Nephron (organoid): Measurements from ENCODE around the gene IFI27L1.

Experiments
- H3K27ac Mint-ChIP-seq, 3 experiments: 2 replicates each; pipeline ENCODE4 v1.8.0; 2020; ENCODE audit warnings: mixed read lengths in 3 of 3, mild to moderate bottlenecking in 2 of 3, moderate library complexity in 1 of 3
- H3K27me3 Mint-ChIP-seq: 2 replicates; pipeline ENCODE4 v1.8.0; 2021; ENCODE audit warnings: low read depth, mild to moderate bottlenecking, moderate library complexity, mixed read lengths
- H3K36me3 Mint-ChIP-seq: 2 replicates; pipeline ENCODE4 v1.8.0; 2020; ENCODE audit warnings: low read depth, mixed read lengths
- H3K4me1 Mint-ChIP-seq: 2 replicates; pipeline ENCODE4 v1.8.0; 2020; ENCODE audit warnings: mixed read lengths
- H3K4me3 Mint-ChIP-seq, 3 experiments: 2 replicates each; pipeline ENCODE4 v1.8.0; 2020; ENCODE audit warnings: mild to moderate bottlenecking in 3 of 3, mixed read lengths in 3 of 3, moderate library complexity in 2 of 3
- H3K9me3 Mint-ChIP-seq: 2 replicates; pipeline ENCODE4 v1.8.0; 2020; ENCODE audit warnings: mixed read lengths
- TF ChIP-seq, protein P1 (sequence below), 3 experiments: fragments of 200-600 bp; sonication (generic); IDR thresholded peaks; one replicate each; pipeline ENCODE4 v1.5.0; 2021; ENCODE audit warnings: antibody characterized with exemption in 3 of 3; ENCODE audit not compliant: unreplicated experiment in 3 of 3

Gene IFI27L1

DNA sequence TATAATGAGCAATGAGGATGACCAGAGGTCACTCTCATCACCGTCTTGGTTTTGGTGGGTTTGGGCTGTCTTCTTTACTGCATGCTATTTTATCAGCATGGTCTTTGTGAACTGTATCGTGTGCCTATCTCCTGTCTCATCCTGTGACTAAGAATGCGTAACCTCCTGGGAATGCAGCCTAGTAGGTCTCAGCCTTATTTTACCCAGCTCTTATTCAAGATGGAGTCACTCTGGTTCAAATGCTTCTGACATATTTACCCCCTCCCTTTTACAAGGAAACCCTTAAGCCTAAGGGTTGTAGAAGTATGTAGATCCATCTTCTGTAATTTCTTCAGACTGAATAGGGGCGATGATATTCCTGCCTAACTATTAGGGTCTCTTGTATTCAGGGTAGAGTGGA, 8.4 kb downstream of the IFI27L1 start:
- Mint-ChIP-seq H3K27ac (no peak overlapping the region), H3K4me3 (no peak overlapping the region), H3K36me3 (peaks cover 14% of the 10 kb centered on the region)

DNA sequence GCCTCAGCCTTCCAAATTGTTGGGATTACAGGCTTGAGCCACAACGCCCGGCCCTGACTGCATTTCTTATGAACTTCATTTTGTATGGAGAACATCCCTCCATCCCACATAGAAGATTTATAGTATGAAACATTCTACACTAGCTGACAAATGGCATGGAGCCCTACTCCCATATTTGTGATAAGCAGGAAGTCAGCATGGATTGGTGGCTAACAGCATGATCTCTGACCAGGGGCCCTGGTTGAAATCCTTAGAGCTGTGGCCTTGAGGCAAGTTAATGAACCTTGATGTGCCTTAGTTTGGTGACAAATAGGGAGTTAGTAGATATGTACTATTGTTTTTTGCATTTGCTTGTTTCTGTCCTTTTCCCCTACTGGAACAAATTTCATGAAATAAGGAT, 12.3 kb downstream of the IFI27L1 start:
- no peaks in the 10 kb centered on the region for H3K9me3 Mint-ChIP-seq
- H3K27ac Mint-ChIP-seq = no peak overlapping the region
- H3K36me3 Mint-ChIP-seq = peaks cover 9% of the 10 kb centered on the region
- TF ChIP-seq, protein P1, sequence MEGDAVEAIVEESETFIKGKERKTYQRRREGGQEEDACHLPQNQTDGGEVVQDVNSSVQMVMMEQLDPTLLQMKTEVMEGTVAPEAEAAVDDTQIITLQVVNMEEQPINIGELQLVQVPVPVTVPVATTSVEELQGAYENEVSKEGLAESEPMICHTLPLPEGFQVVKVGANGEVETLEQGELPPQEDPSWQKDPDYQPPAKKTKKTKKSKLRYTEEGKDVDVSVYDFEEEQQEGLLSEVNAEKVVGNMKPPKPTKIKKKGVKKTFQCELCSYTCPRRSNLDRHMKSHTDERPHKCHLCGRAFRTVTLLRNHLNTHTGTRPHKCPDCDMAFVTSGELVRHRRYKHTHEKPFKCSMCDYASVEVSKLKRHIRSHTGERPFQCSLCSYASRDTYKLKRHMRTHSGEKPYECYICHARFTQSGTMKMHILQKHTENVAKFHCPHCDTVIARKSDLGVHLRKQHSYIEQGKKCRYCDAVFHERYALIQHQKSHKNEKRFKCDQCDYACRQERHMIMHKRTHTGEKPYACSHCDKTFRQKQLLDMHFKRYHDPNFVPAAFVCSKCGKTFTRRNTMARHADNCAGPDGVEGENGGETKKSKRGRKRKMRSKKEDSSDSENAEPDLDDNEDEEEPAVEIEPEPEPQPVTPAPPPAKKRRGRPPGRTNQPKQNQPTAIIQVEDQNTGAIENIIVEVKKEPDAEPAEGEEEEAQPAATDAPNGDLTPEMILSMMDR (IDR thresholded peaks at IDR 0.05; ENCODE audit: unreplicated experiment in 3 of 3) = no peak
- no peaks in the 10 kb centered on the region for H3K27me3 Mint-ChIP-seq
- no peak overlapping the region for H3K4me3 Mint-ChIP-seq
- H3K4me1 Mint-ChIP-seq = no peaks in the 10 kb centered on the region

More for the DNA sequence above, 8.4 kb downstream of the IFI27L1 start:
- Mint-ChIP-seq H3K4me1 (no peaks in the 10 kb centered on the region), H3K9me3 (no peaks in the 10 kb centered on the region), H3K27me3 (no peaks in the 10 kb centered on the region)
- TF ChIP-seq, protein P1 (IDR thresholded peaks at IDR 0.05; ENCODE audit: unreplicated experiment in 3 of 3) = no peak

DNA sequence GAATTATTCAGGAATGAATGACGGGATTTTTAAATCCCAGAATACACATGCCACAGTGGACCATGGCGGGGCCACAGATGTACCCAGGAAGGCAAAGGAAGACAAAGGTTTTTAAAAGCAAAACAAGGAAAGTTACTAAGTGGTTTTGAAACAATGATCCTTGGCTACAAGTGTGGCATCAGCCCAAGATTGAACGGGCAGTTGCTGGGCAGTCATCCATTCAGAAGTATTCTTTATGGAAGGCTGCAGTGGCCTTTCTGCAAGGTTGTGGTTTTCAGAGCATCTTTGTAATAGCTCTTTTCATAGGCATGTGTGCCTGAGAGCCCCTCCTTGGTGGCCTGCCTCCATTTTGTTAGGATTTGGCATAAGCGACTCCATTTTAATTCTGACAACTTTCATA, 16.0 kb downstream of the IFI27L1 start:
- Mint-ChIP-seq H3K27me3 (no peaks in the 10 kb centered on the region), H3K27ac (no peak overlapping the region), H3K9me3 (no peaks in the 10 kb centered on the region), H3K4me1 (no peaks in the 10 kb centered on the region), H3K36me3 (peaks cover 23% of the 10 kb centered on the region), H3K4me3 (no peak overlapping the region)
- TF ChIP-seq, protein P1 (IDR thresholded peaks at IDR 0.05; ENCODE audit: unreplicated experiment in 3 of 3) = no peak

DNA sequence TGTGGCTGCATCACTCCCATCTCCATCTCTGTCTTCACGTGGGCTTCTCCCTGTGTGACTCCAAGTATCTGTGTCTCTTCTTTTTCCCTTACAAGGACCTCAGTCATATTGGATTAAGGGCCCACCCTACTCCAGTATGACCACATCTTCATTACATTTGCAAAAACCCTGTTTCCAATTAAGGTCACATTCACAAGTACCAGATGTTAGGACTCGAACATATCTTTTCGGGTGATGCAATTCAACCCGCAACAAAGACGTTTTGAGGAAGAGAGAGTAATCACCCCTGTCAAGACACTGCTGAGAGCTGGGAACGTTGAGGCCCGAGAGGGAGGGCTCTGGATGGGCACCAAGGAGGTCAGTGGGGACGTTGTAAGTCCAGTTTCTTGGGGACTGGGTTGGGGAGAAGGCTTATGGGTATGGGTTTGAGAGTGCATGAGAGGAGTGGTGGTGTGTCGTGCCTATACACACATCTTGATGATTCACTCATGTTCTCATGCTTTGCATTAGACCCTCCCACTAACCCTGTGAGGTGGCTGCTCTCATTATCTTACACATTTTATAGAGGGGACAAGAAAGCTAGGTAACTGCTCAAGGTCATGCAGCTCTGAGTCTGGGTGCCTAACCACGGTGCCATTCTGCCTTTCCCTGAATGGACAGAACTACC, 17.3 kb downstream of the IFI27L1 start:
- H3K9me3 Mint-ChIP-seq = no peaks in the 10 kb centered on the region
- no peak overlapping the region for H3K4me3 Mint-ChIP-seq
- peaks cover 23% of the 10 kb centered on the region for H3K36me3 Mint-ChIP-seq
- H3K27me3 Mint-ChIP-seq = no peaks in the 10 kb centered on the region
- no peak overlapping the region for H3K27ac Mint-ChIP-seq
- TF ChIP-seq, protein P1 (IDR thresholded peaks at IDR 0.05; ENCODE audit: unreplicated experiment in 3 of 3) = no peak
- H3K4me1 Mint-ChIP-seq = peaks cover 1% of the 10 kb centered on the region

DNA sequence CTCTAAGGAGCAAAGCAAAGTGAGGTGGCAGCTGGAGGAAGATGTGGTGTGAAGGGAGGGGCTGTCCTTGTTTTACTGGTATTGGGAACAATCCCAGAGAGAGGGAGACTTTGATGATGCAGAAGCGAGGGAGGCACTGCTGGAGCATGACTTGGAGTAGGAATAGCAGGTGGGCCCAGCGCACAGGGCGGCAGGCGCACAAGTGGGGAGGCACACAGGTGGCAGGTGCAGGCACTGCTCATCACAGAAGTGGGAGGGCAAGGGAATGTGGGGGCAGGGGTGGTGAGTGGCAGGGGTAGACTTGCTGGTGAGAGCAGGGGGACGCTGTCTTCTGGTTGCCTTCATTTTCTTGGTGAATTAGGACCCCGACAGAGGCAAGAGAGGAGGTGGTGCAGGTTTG, 17.9 kb downstream of the IFI27L1 start:
- TF ChIP-seq, protein P1 (IDR thresholded peaks at IDR 0.05; ENCODE audit: unreplicated experiment in 3 of 3) = no peak
- H3K27ac Mint-ChIP-seq = no peak overlapping the region
- H3K4me1 Mint-ChIP-seq = peaks cover 7% of the 10 kb centered on the region

DNA sequence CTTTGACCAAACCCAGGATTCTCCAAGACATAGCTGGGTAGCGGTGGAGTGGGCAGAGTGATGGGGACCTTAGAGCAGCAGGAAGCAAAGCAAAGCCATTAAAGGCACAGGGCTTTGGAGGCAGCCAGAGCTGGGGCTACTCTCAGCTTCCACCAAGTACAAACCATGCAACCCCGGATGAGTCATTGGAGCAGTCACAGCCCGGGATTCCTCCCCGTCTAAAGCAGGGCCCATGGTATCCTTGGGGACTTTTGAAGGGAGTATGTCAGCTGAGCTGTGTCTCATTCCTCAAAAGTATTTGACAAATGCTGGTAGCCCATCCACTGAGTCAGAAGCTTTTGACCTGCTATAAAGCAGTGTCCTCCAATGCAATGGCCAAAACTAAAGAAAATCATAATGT, 19.7 kb downstream of the IFI27L1 start:
- H3K4me3 Mint-ChIP-seq = no peak overlapping the region
- peaks cover 22% of the 10 kb centered on the region for H3K36me3 Mint-ChIP-seq
- peaks cover 9% of the 10 kb centered on the region for H3K4me1 Mint-ChIP-seq
- peaks cover 5% of the 10 kb centered on the region for H3K27me3 Mint-ChIP-seq
- TF ChIP-seq, protein P1 (IDR thresholded peaks at IDR 0.05; ENCODE audit: unreplicated experiment in 3 of 3) = no peak
- H3K9me3 Mint-ChIP-seq = no peaks in the 10 kb centered on the region
- no peak overlapping the region for H3K27ac Mint-ChIP-seq

More for the DNA sequence above, 17.9 kb downstream of the IFI27L1 start:
- peaks cover 28% of the 10 kb centered on the region for H3K36me3 Mint-ChIP-seq
- no peak overlapping the region for H3K4me3 Mint-ChIP-seq
- H3K27me3 Mint-ChIP-seq = no peaks in the 10 kb centered on the region
- no peaks in the 10 kb centered on the region for H3K9me3 Mint-ChIP-seq
